GM21576 (cell line): Measurements from ENCODE around the gene DCTN5.

Experiments
- ATAC-seq: cut with Tn5 transposase; IDR thresholded peaks from one replicate; pipeline ENCODE4 v1.9.1; 2021; ENCODE audit warnings: mild to moderate bottlenecking, moderate library complexity; ENCODE audit not compliant: unreplicated experiment

The DCTN5 gene

GRCh38 chr16:23724096-23724784, 83.0 kb downstream of the DCTN5 start:
- no peak for ATAC-seq

GRCh38 chr16:23724785-23725131, 83.5 kb downstream of the DCTN5 start:
- no peak for ATAC-seq

GRCh38 chr16:23726710-23727109, 85.4 kb downstream of the DCTN5 start:
- no peak for ATAC-seq
